ENCODE data around the gene MUSK.
A peak's percentile ranks its signal among the peaks of the same experiment; 100 is the strongest.

Gene MUSK

DNA sequence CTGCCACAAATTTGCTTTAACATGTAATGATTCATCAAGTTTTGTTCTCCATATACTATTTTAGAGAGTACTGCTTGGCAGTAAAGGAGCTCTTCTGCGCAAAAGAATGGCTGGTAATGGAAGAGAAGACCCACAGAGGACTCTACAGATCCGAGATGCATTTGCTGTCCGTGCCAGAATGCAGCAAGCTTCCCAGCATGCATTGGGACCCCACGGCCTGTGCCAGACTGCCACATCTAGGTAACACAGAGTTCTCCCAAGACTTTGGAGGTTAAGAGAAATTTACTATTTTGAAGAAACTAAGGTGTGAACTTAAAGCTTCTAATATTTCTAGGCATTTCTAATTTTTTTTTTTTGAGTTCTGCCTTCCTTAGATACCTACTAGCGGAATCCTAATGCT lies 107.1 kb downstream of the MUSK start:
- no peak overlapping the region for H3K27ac ChIP-seq
- no peaks in the 10 kb centered on the region for H3K27me3 ChIP-seq (replicated peaks)
- no peak overlapping the region for H3K4me3 ChIP-seq (ENCODE audit: low read depth, low read length)
- in situ Hi-C loops (cut with HindIII; ENCODE audit: low pct_ligation_motif_present, low sequenced_read_pairs) = no loop called here
- TF ChIP-seq, protein P1, sequence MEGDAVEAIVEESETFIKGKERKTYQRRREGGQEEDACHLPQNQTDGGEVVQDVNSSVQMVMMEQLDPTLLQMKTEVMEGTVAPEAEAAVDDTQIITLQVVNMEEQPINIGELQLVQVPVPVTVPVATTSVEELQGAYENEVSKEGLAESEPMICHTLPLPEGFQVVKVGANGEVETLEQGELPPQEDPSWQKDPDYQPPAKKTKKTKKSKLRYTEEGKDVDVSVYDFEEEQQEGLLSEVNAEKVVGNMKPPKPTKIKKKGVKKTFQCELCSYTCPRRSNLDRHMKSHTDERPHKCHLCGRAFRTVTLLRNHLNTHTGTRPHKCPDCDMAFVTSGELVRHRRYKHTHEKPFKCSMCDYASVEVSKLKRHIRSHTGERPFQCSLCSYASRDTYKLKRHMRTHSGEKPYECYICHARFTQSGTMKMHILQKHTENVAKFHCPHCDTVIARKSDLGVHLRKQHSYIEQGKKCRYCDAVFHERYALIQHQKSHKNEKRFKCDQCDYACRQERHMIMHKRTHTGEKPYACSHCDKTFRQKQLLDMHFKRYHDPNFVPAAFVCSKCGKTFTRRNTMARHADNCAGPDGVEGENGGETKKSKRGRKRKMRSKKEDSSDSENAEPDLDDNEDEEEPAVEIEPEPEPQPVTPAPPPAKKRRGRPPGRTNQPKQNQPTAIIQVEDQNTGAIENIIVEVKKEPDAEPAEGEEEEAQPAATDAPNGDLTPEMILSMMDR (IDR thresholded peaks at IDR 0.05; ENCODE audit: low read depth, low read length, missing control alignments) = no peak
- no peak for DNase-seq
- H3K36me3 ChIP-seq (replicated peaks) = no peaks in the 10 kb centered on the region

DNA sequence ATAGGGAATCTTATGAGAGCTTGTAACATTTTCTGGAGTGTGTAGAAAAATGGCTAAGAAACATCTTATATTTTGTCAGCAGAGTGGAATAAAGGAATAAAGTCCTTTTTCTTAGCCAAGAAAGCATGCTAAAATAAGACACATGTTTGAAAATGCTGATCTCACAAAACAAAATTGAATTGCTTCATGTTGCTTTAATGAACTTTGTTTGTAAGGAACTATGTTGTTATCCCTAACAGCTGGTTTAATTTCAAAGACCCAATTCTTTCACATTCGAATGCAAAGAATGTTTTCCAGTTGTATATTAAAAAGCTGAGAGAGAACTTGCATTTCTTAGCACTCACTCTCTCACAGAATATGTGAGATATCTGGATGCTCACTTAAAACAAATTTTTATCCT lies 107.6 kb downstream of the MUSK start:
- H3K4me3 ChIP-seq (ENCODE audit: low read depth, low read length) = no peak overlapping the region
- no peak overlapping the region for H3K27ac ChIP-seq
- in situ Hi-C loops (cut with HindIII; ENCODE audit: low pct_ligation_motif_present, low sequenced_read_pairs) = no loop called here
- H3K36me3 ChIP-seq (replicated peaks) = no peaks in the 10 kb centered on the region
- no peaks in the 10 kb centered on the region for H3K27me3 ChIP-seq (replicated peaks)
- TF ChIP-seq, protein P1 (IDR thresholded peaks at IDR 0.05; ENCODE audit: low read depth, low read length, missing control alignments) = no peak
- DNase-seq = no peak

DNA sequence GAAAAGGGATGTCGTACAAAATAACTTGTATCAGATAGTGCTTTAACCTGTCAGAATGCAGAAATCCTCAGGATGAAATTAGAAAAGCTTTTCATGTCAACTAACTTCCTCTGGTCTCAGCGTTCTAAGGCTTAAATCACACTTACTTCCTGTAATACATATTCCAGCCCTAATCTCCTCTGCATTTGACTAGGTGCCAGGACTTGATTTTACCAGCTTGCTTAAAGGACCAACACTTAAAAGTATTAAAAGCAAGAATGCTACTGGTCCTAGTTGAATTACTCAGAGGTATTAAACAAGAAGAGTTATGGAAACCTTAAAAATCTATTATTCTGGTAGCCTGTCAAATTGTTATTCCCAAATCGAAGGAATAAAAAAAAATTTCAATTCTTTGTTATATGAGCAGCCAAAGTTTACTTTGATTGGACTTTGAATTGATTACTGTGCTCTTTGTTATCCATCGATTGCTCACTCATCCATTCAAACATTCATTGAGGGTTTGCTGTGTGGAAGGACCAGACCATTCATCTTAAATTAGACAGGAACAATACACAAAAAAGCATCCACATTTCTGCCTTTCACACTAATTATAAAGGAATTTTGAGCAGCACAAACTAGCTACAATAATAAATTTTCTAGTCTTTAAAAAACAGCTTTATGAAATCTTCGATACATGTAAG lies 108.7 kb downstream of the MUSK start:
- Histone ChIP-seq H3K4me3 (ENCODE audit: low read depth, low read length) (no peak overlapping the region), H3K27ac (no peak overlapping the region), H3K36me3 (replicated peaks) (no peaks in the 10 kb centered on the region), H3K27me3 (replicated peaks) (no peaks in the 10 kb centered on the region)
- peak; percentile 21 for DNase-seq
- in situ Hi-C loops (cut with HindIII; ENCODE audit: low pct_ligation_motif_present, low sequenced_read_pairs) = no loop called here
- TF ChIP-seq, protein P1 (IDR thresholded peaks at IDR 0.05; ENCODE audit: low read depth, low read length, missing control alignments) = no peak

DNA sequence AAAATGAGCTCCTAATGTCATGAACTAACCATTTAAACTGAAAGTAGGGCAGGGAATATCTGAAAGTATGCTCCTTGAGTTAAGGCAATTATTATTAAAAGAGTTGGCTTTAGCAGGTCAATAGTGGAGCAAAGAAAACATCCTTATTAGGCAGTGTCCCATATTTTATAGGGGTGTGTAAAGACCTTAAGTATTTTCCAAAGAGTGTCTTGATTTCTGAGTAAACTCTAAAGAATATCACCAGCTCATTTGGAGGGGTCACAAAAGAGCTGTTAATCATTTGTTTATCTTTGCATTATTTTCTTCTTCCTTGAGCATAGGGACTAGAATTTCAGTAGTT lies 109.3 kb downstream of the MUSK start:
- in situ Hi-C loops (cut with HindIII; ENCODE audit: low pct_ligation_motif_present, low sequenced_read_pairs) = no loop called here
- Histone ChIP-seq H3K4me3 (ENCODE audit: low read depth, low read length) (no peak overlapping the region), H3K27me3 (replicated peaks) (no peaks in the 10 kb centered on the region), H3K36me3 (replicated peaks) (no peaks in the 10 kb centered on the region), H3K27ac (no peak overlapping the region)
- DNase-seq = no peak
- TF ChIP-seq, protein P1 (IDR thresholded peaks at IDR 0.05; ENCODE audit: low read depth, low read length, missing control alignments) = no peak

DNA sequence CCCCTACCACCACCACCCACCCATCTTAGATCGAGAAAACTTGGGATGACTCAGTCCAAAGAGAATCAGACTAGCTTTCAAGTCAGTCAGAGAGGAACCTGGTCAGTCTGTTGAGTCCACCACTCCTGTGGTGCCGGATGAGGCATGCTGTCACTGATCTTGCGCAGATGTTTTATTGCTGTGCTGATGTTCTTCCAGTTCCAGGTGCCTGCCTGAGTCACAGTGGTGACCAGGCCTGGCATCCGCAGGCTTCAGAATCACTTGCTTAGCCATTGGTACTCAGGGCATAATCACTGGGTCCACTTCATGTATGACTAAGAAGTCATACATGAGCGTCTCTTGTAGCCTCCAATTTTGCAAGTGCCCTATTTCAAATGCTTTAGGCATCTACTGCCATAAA lies 114.1 kb downstream of the MUSK start:
- TF ChIP-seq, protein P1 (IDR thresholded peaks at IDR 0.05; ENCODE audit: low read depth, low read length, missing control alignments) = no peak
- no peak for DNase-seq
- in situ Hi-C loops (cut with HindIII; ENCODE audit: low pct_ligation_motif_present, low sequenced_read_pairs) = no loop called here
- Histone ChIP-seq H3K36me3 (replicated peaks) (no peaks in the 10 kb centered on the region), H3K27ac (no peak overlapping the region), H3K4me3 (ENCODE audit: low read depth, low read length) (no peak overlapping the region), H3K27me3 (replicated peaks) (no peaks in the 10 kb centered on the region)

DNA sequence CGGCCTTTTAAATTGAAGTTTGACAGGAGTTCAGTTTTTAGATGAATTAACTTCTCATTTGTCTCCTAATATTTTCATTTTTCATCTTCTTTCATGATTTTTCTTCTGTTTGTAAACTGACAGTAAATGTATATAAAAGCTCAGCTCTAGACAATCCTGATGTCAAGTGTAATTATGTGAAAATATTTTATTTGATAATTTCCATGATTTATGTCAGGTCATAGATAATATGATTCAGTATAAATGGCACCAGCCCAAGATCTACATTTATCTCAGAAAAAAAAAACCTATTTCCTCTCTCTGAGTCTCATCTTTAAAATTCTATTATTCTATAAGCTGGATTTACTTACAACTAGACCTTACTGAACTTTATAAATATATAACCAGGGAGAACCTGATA lies 115.7 kb downstream of the MUSK start:
- H3K27me3 ChIP-seq (replicated peaks) = no peaks in the 10 kb centered on the region
- in situ Hi-C loops (cut with HindIII; ENCODE audit: low pct_ligation_motif_present, low sequenced_read_pairs) = no loop called here
- TF ChIP-seq, protein P1 (IDR thresholded peaks at IDR 0.05; ENCODE audit: low read depth, low read length, missing control alignments) = no peak
- no peaks in the 10 kb centered on the region for H3K36me3 ChIP-seq (replicated peaks)
- no peak overlapping the region for H3K27ac ChIP-seq
- H3K4me3 ChIP-seq (ENCODE audit: low read depth, low read length) = no peak overlapping the region
- no peak for DNase-seq

All from brain microvascular endothelial cell (primary cell).